ENCODE measurements around the gene DNAH8.

Gene DNAH8

DNA sequence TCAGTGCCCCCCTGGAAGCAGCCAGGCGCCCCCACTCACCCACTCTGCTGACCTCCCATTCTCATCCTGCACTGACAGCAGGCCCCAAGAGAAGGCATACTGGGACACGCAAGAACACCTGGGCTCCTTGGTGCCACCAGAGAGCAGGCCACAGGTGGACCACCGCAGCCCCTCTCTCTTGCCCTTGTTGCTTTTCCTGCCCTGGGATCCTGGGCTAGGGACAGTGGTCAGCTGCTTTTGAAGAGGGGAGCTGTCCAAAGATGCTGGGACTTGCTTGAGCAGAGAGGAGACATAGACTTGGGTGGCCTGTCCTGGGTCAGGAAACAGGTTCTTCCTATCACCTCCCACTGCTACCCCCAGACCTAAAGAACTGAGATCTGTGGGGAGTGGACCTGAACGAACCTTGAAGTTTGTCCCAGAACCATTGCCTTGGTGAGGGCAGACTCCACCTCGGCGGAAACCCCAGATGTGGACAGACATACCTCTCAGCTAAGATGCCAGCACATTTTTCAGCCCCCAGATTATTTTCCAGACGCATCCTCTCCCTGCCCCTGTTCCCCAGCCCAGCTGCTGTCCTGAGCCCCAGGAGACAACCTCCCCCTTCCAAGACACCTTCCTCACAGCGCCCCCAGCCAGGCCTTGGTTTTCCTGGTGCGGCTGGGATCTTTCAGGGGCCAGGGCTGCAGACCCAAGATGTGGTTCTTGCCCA, 334.6 kb downstream of the DNAH8 start:
- Histone ChIP-seq H3K9me3 (ENCODE audit: insufficient read depth, low read length) (no peaks in the 10 kb centered on the region), H3K27me3 (ENCODE audit: low read depth, low read length) (peaks cover 42% of the 10 kb centered on the region), H3K4me1 (ENCODE audit: low read length) (no peaks in the 10 kb centered on the region), H4K20me1 (ENCODE audit: insufficient read depth, low read length) (0 out of 2 replicates have a peak, but pooled peaks cover 3% of the 10 kb centered on the region), H3K4me3 (ENCODE audit: low read length) (no peak overlapping the region), H3K36me3 (replicated peaks; ENCODE audit: low read depth, low read length) (no peaks in the 10 kb centered on the region), H3K4me2 (ENCODE audit: low read length) (no peak overlapping the region), H3K9ac (ENCODE audit: low read length) (no peak overlapping the region), H3K79me2 (ENCODE audit: low read length) (no peaks in the 10 kb centered on the region), H3K27ac (ENCODE audit: low read length) (no peak overlapping the region), H2AFZ (ENCODE audit: low read depth, low read length) (no peak overlapping the region)
- no peak for TF ChIP-seq EZH2phosphoT487 (IDR thresholded peaks at IDR 0.05; ENCODE audit: low read depth)

DNA sequence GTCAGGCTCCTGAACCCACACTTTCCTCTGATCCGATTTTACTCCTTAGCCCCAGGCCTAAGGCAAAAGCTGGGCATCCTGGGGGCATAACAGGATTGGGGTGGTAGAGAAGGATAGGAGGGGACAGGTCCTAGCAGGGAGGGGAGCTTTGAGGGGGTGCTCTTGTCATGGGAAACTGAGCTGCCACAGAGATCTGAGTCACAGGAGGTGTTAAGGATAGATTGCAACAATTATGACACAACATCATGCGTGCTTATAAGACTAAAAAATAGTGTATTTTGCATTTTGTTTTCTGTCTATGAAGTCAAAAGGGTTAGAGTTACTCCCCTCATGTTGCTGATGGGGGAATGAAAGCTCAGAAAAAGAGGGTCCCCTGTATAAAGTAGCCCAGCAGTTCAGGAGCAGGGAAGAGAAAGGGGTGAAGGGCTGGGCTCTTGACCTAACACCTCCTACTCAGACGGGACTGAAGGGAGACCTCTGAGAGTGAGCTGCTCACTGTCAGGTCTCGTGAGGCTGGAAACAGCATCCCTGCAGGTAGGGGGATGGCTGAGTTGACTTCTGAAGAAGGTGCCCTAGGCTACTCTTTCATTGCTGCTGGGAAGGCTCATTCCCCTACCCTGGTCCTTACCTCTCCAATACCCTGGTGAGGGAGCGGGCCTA, 335.5 kb downstream of the DNAH8 start:
- H3K27me3 ChIP-seq (ENCODE audit: low read depth, low read length), result peaks cover 42% of the 10 kb centered on the region

DNA sequence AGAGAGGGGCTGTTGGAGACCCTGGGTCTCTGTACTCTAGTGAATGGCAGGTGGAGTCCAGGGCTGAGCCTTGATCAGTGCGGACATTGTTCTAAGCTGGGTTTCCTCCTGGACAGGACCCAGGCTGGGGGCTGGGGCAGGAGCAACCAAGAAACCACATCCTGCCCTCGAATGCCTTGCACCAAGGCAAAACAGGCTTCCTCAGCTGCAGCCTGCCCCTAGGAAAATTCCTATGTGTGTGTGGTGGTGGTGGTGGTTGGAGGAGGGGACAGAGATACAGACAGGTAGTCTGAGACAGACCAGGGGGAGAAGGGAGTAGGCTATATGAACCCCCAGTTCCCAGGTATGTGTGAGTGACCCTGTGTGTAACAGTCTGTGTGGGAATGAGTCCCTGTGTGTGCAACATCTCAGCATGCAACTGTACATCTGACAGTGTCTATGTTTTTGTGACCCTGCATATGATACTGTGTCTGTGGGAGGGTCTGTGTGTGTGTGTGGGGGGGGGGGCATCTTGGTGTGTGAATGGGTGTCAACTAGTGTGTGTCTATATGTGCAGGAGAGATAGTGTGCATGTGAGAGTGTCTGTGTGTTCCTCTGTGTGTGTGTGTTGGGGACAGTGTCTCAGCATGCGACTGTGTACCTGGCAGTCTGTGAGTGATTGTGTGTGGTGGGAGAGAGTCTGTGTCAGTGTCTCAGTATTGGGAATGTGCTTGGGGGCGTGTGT, 336.4 kb downstream of the DNAH8 start:
- Histone ChIP-seq H3K9me3 (ENCODE audit: insufficient read depth, low read length) (no peaks in the 10 kb centered on the region), H3K4me3 (ENCODE audit: low read length) (no peak overlapping the region), H3K4me2 (ENCODE audit: low read length) (no peak overlapping the region), H3K36me3 (replicated peaks; ENCODE audit: low read depth, low read length) (no peaks in the 10 kb centered on the region), H3K4me1 (ENCODE audit: low read length) (no peaks in the 10 kb centered on the region), H3K27ac (ENCODE audit: low read length) (no peak overlapping the region), H3K27me3 (ENCODE audit: low read depth, low read length) (peaks cover 39% of the 10 kb centered on the region), H2AFZ (ENCODE audit: low read depth, low read length) (no peak overlapping the region), H4K20me1 (ENCODE audit: insufficient read depth, low read length) (0 out of 2 replicates have a peak, but pooled peaks cover 3% of the 10 kb centered on the region), H3K9ac (ENCODE audit: low read length) (no peak overlapping the region), H3K79me2 (ENCODE audit: low read length) (no peaks in the 10 kb centered on the region)
- TF ChIP-seq EZH2phosphoT487 (IDR thresholded peaks at IDR 0.05; ENCODE audit: low read depth), result no peak
- TF ChIP-seq, protein P1, sequence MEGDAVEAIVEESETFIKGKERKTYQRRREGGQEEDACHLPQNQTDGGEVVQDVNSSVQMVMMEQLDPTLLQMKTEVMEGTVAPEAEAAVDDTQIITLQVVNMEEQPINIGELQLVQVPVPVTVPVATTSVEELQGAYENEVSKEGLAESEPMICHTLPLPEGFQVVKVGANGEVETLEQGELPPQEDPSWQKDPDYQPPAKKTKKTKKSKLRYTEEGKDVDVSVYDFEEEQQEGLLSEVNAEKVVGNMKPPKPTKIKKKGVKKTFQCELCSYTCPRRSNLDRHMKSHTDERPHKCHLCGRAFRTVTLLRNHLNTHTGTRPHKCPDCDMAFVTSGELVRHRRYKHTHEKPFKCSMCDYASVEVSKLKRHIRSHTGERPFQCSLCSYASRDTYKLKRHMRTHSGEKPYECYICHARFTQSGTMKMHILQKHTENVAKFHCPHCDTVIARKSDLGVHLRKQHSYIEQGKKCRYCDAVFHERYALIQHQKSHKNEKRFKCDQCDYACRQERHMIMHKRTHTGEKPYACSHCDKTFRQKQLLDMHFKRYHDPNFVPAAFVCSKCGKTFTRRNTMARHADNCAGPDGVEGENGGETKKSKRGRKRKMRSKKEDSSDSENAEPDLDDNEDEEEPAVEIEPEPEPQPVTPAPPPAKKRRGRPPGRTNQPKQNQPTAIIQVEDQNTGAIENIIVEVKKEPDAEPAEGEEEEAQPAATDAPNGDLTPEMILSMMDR (IDR thresholded peaks at IDR 0.05; ENCODE audit: low read depth, low read length), result no peak

More for the DNA sequence above, 335.5 kb downstream of the DNAH8 start:
- no peak overlapping the region for H3K9ac ChIP-seq (ENCODE audit: low read length)
- no peaks in the 10 kb centered on the region for H3K79me2 ChIP-seq (ENCODE audit: low read length)
- TF ChIP-seq EZH2phosphoT487 (IDR thresholded peaks at IDR 0.05; ENCODE audit: low read depth), result no peak
- TF ChIP-seq, protein P1 (IDR thresholded peaks at IDR 0.05; ENCODE audit: low read depth, low read length), result no peak
- H3K9me3 ChIP-seq (ENCODE audit: insufficient read depth, low read length), result no peaks in the 10 kb centered on the region
- H3K4me1 ChIP-seq (ENCODE audit: low read length), result no peaks in the 10 kb centered on the region
- no peak overlapping the region for H3K4me3 ChIP-seq (ENCODE audit: low read length)
- H3K27ac ChIP-seq (ENCODE audit: low read length), result no peak overlapping the region
- H4K20me1 ChIP-seq (ENCODE audit: insufficient read depth, low read length), result 0 out of 2 replicates have a peak, but pooled peaks cover 3% of the 10 kb centered on the region
- no peak overlapping the region for H2AFZ ChIP-seq (ENCODE audit: low read depth, low read length)
- H3K4me2 ChIP-seq (ENCODE audit: low read length), result no peak overlapping the region
- H3K36me3 ChIP-seq (replicated peaks; ENCODE audit: low read depth, low read length), result no peaks in the 10 kb centered on the region

DNA sequence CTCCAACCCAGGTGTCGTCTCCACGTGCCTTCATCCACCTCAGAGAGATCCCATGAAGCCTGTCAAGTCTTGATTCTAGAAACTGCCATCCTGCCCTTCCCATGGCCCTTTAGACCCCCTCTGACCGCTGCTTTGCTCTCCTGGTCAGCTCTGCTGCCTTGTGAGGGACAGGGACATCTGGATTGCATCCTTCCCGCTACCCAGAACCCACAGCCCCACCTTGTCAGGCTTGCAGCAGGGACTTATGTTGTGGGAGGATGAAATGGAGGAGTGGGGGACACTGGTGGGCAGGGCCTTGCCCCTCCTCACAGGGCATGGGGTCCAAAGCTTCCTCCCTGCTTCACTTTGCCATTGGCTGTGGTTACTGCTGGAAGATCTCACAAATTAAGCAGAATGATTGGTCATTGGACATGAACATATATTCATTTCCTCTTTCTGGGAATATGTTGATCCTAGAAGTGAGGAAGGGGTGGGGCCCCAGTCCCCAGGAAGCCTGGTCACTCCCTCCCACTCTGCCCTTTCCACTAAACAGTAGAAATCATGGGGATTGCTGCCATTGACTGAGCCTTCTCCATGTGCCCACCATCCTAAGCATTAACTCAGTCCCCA, 338.0 kb downstream of the DNAH8 start:
- Histone ChIP-seq H3K36me3 (replicated peaks; ENCODE audit: low read depth, low read length) (no peaks in the 10 kb centered on the region), H4K20me1 (ENCODE audit: insufficient read depth, low read length) (0 out of 2 replicates have a peak, but pooled peaks cover 3% of the 10 kb centered on the region), H3K4me3 (ENCODE audit: low read length) (no peak overlapping the region), H3K4me2 (ENCODE audit: low read length) (no peak overlapping the region), H3K27ac (ENCODE audit: low read length) (no peak overlapping the region), H3K27me3 (ENCODE audit: low read depth, low read length) (peaks cover 27% of the 10 kb centered on the region), H3K9me3 (ENCODE audit: insufficient read depth, low read length) (no peaks in the 10 kb centered on the region), H3K9ac (ENCODE audit: low read length) (no peak overlapping the region), H2AFZ (ENCODE audit: low read depth, low read length) (no peak overlapping the region), H3K4me1 (ENCODE audit: low read length) (no peaks in the 10 kb centered on the region), H3K79me2 (ENCODE audit: low read length) (no peaks in the 10 kb centered on the region)
- TF ChIP-seq, protein P1 (IDR thresholded peaks at IDR 0.05; ENCODE audit: low read depth, low read length), result no peak
- no peak for TF ChIP-seq EZH2phosphoT487 (IDR thresholded peaks at IDR 0.05; ENCODE audit: low read depth)

Data from OCI-LY3 (cell line).